Lower leg skin (tissue), 4 donors: ENCODE data around the gene SCLT1. TPM values are rescaled to one million over a fixed set of nuclear protein-coding genes. Genes with fewer than 3 reads are reported as not detected.
A peak's percentile ranks its signal among the peaks of the same experiment; 100 is the strongest.
"Not testable (repeated sequence)": the region's sequence is repeated elsewhere in the genome, so short reads cannot be mapped to it uniquely, and the experiment has no call there.

Source experiments
- DNase-seq, 2 donors: peaks; one replicate each; pipeline ENCODE4 v3.0.0-alpha.2; 2019; ENCODE audit warnings: low spot score in 2 of 2
- H3K4me3 ChIP-seq: fragments of 200-600 bp; sonication (generic); 2 replicates; pipeline ENCODE4 v1.5.1; 2017; ENCODE audit warnings: mild to moderate bottlenecking, low read depth; ENCODE audit not compliant: poor library complexity, severe bottlenecking
- CTCF ChIP-seq, 3 donors: fragments of 450-650 bp; IDR thresholded peaks; one replicate each; pipeline ENCODE4 v1.5.1; 2016; ENCODE audit warnings: antibody characterized with exemption in 3 of 3, mild to moderate bottlenecking in 3 of 3, moderate library complexity in 2 of 3
- POLR2A ChIP-seq, 2 donors: fragments of 450-650 bp; IDR thresholded peaks; one replicate each; pipeline ENCODE4 v1.6.1; 2016 to 2017; ENCODE audit warnings: antibody characterized with exemption in 2 of 2, mild to moderate bottlenecking in 1 of 2, moderate library complexity in 1 of 2
- WGBS, 2 donors: methylation state at CpG; one replicate each; pipeline ENCODE4 v1.1.5; 2018; 5-methylcytosine and 5-hydroxymethylcytosine counted together
- intact Hi-C: fragments of 100-400 bp; cut with DNase I; formaldehyde crosslinking; loops from one replicate; pipeline ENCODE4 v1.15.0; 2023; ENCODE audit warnings: low total_unique reads
- total RNA-seq, 4 donors: library from RNA; depleted of rRNA; stranded (reverse); fragments of >200 nt; gene quantifications; one replicate each; pipeline ENCODE4 v1.1.0, GENCODE V29; 2016

Gene SCLT1
- total RNA-seq, 4 donors from 2014 or later, result 4.4 to 8.6 (median 6.8) TPM

- WGBS, 2 donors, result 0 to 1% methylated on average over 11 of the region's 11 CpGs
- TF ChIP-seq CTCF (IDR thresholded peaks at IDR 0.05) (no peak), POLR2A (IDR thresholded peaks at IDR 0.05) (no peak)
- peak overlapping the region; percentile 86 for H3K4me3 ChIP-seq
- intact Hi-C loops, result no loop called here
- no peak for DNase-seq
Observed at GRCh38 chr4:129092631-129093190, 628 bp downstream of the SCLT1 start.

- H3K4me3 ChIP-seq, result no peak overlapping the region
- no peak for DNase-seq
- intact Hi-C loops, result no loop called here
- 92% methylated on average over 2 of the region's 2 CpGs for WGBS, 2 donors
- TF ChIP-seq CTCF (IDR thresholded peaks at IDR 0.05) (no peak), POLR2A (IDR thresholded peaks at IDR 0.05) (no peak)
Observed at GRCh38 chr4:129087516-129087915, 5.8 kb downstream of the SCLT1 start.

- WGBS, 2 donors, result 94 to 99% methylated on average over 4 of the region's 4 CpGs
- TF ChIP-seq POLR2A (IDR thresholded peaks at IDR 0.05) (no peak), CTCF (IDR thresholded peaks at IDR 0.05) (no peak)
- no peak overlapping the region for H3K4me3 ChIP-seq
- intact Hi-C loops, result no loop called here
- no peak for DNase-seq
Observed at GRCh38 chr4:129085472-129085871, 7.9 kb downstream of the SCLT1 start.

GRCh38 chr4:129082302-129082701 lies 11.0 kb downstream of the SCLT1 start:
- intact Hi-C loops, result no loop called here
- H3K4me3 ChIP-seq, result no peak overlapping the region
- WGBS, 2 donors, result 92 to 94% methylated on average over 5 of the region's 5 CpGs
- TF ChIP-seq POLR2A (IDR thresholded peaks at IDR 0.05) (no peak), CTCF (IDR thresholded peaks at IDR 0.05) (no peak)
- DNase-seq, result no peak

GRCh38 chr4:129080129-129080528 lies 13.2 kb downstream of the SCLT1 start:
- no peak overlapping the region for H3K4me3 ChIP-seq
- no peak for TF ChIP-seq POLR2A (IDR thresholded peaks at IDR 0.05)
- TF ChIP-seq CTCF (IDR thresholded peaks at IDR 0.05), result no peak
- no peak for DNase-seq
- intact Hi-C loops, result no loop called here

GRCh38 chr4:129077326-129077725 lies 16.0 kb downstream of the SCLT1 start:
- no peak for DNase-seq
- no peak overlapping the region for H3K4me3 ChIP-seq
- no peak for TF ChIP-seq CTCF (IDR thresholded peaks at IDR 0.05)
- intact Hi-C loops, result no loop called here

- 100% methylated on average over 2 of the region's 2 CpGs for WGBS, 2 donors
- DNase-seq, H3K4me3 ChIP-seq, intact Hi-C loops: not testable (repeated sequence)
Observed at GRCh38 chr4:129069537-129069936, 23.8 kb downstream of the SCLT1 start.
